T-helper 1 cell treated with Interleukin-12 subunit alpha and Interleukin-12 subunit beta and Interleukin-4 antibody, amounts not matched to agents 30 μg/mL and 1 μg/mL, for 36 hours (primary cell): ENCODE results near the gene CARTPT.

Experiments
- H3K27ac Mint-ChIP-seq: one replicate; pipeline ENCODE4 v1.8.0; 2021; ENCODE audit warnings: mild to moderate bottlenecking, mixed read lengths
- H3K27me3 Mint-ChIP-seq: one replicate; pipeline ENCODE4 v1.8.0; 2021; ENCODE audit warnings: low read depth, mixed read lengths
- H3K36me3 Mint-ChIP-seq: one replicate; pipeline ENCODE4 v1.8.0; 2021; ENCODE audit warnings: low read depth, mixed read lengths
- H3K4me1 Mint-ChIP-seq: one replicate; pipeline ENCODE4 v1.8.0; 2021; ENCODE audit warnings: low read depth, mixed read lengths
- H3K4me3 Mint-ChIP-seq: one replicate; pipeline ENCODE4 v1.8.0; 2021; ENCODE audit warnings: mild to moderate bottlenecking, moderate library complexity, mixed read lengths
- H3K9me3 Mint-ChIP-seq: one replicate; pipeline ENCODE4 v1.8.0; 2021; ENCODE audit warnings: mixed read lengths

CARTPT gene

DNA sequence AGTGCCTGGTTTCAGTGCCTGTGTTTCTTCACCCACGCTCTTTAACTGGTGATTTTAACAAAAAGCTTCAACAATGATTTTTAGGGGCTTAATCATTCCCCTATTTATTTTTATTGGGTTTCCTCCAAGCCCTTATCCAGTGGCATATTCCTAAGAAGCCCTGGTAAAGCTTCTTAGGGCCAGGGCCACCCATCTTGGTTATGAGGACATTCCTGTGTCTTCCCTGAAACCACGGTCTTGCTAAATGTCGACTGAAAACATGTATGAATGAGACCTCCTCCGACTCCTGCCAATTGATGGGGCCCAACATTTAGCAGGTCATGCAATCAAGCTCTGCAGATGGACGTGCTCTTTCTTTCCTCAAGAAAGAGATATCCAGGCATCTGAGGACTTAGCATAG lies 13.7 kb upstream of the CARTPT start:
- H3K27ac Mint-ChIP-seq: no peak overlapping the region
- H3K36me3 Mint-ChIP-seq: no peaks in the 10 kb centered on the region
- H3K4me1 Mint-ChIP-seq: no peaks in the 10 kb centered on the region
- no peaks in the 10 kb centered on the region for H3K9me3 Mint-ChIP-seq
- no peak overlapping the region for H3K4me3 Mint-ChIP-seq
- H3K27me3 Mint-ChIP-seq: peaks cover 4% of the 10 kb centered on the region

DNA sequence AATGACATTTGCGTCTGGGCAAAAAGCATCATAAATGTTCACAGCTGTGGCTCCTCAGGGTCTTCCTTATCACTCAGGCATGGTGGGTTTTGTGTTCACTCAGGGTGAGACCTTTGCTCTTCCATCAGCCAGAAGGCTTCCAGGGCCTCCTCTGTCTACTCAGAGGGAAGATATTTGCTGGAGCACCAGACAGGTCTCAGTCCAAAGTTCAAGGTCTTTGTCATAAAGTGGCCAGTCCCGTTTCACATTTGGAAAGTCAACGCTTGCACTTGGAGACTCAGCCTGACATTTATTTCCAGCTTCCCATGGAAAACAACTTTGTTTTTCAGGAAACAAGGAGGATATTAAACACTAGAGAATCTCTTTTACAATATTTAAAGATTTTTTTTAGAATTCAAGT lies 12.2 kb upstream of the CARTPT start:
- Mint-ChIP-seq H3K4me3 (no peak overlapping the region), H3K27ac (no peak overlapping the region)

DNA sequence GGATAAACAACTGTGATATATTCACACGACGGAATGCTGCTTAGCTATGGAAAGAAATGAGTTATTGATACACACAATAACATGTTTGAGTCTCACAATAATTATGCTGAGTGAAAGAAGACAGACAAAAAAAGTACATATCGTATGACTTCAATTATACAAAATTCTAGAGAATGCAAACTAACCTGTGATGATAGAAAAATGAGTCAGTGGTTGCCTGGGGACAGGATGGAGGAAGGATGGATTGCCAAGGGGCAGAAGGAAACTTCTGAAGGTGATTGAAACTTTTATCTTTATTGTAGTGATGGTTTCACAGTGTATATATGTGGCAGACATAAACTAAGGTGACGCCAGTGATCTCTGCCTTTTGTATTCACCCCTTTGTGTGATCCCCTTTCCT lies 7.5 kb upstream of the CARTPT start:
- H3K9me3 Mint-ChIP-seq: peaks cover 3% of the 10 kb centered on the region
- H3K36me3 Mint-ChIP-seq: no peaks in the 10 kb centered on the region
- H3K4me3 Mint-ChIP-seq: no peak overlapping the region
- H3K27me3 Mint-ChIP-seq: peaks cover 27% of the 10 kb centered on the region
- no peak overlapping the region for H3K27ac Mint-ChIP-seq
- H3K4me1 Mint-ChIP-seq: no peaks in the 10 kb centered on the region

More for the DNA sequence above, 12.2 kb upstream of the CARTPT start:
- no peaks in the 10 kb centered on the region for H3K4me1 Mint-ChIP-seq
- H3K27me3 Mint-ChIP-seq: peaks cover 4% of the 10 kb centered on the region
- no peaks in the 10 kb centered on the region for H3K36me3 Mint-ChIP-seq
- H3K9me3 Mint-ChIP-seq: no peaks in the 10 kb centered on the region

DNA sequence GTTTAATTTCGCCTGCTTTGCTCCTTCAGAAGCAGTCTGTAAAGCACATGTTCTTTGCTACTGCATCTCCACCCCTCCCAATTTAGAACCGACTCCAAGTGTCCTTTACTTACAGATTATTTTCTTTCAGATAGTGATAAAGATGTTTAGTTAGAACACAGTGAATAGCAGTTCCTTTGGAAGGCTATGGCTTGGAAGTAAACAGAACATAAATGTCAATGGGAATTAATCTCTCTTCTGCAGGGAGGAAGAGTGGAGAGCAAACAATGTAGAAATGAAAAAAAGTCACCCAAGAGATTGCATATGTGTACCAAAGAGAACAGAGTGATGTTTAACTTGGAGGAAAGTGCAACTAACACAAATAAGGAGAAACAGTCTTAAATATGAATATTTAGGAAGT lies 4.2 kb upstream of the CARTPT start:
- Mint-ChIP-seq H3K4me1 (no peaks in the 10 kb centered on the region), H3K36me3 (no peaks in the 10 kb centered on the region), H3K4me3 (no peak overlapping the region), H3K9me3 (peaks cover 3% of the 10 kb centered on the region), H3K27ac (no peak overlapping the region), H3K27me3 (peaks cover 53% of the 10 kb centered on the region)

DNA sequence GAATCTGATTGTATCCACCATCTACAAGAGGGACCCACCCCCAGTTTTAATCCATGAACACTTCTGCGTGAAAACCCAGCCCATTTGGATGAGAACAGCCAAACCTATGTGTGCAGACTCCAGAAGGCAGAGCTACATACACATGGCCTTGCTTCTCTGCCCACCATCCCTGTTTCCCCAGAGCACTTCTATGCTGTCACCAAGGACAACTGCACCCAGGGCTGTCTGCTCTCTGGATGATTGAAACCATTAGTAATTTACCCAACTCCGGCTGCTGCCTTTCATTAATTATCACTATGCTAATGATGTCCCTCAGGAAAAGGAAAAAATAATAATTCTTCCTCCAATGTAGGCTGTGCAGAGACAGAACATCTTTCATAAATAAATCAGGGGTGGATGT lies 8.9 kb downstream of the CARTPT start:
- no peaks in the 10 kb centered on the region for H3K36me3 Mint-ChIP-seq

DNA sequence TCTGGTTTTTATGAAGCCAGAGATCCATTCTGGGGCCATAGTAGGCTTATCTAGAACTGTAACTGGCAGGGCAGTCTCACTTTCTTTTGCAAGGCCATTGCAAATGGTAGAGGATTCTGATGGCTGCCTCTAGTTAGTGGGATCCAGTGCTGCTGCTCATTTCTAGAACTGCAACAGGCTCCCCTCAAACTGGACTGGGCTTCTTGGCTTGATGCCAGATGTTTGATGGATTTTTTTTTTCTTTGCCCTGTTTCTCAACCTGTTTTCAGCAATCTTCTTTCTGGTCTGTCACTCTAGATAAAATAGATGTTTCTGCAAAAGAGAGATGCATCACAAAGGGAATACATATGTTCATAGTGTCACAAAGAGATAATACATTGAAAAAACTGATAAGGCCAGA lies 11.9 kb downstream of the CARTPT start:
- H3K4me3 Mint-ChIP-seq: no peak overlapping the region
- no peak overlapping the region for H3K27ac Mint-ChIP-seq
- H3K4me1 Mint-ChIP-seq: no peaks in the 10 kb centered on the region
- no peaks in the 10 kb centered on the region for H3K36me3 Mint-ChIP-seq
- H3K9me3 Mint-ChIP-seq: no peaks in the 10 kb centered on the region
- peaks cover 12% of the 10 kb centered on the region for H3K27me3 Mint-ChIP-seq

More for the DNA sequence above, 8.9 kb downstream of the CARTPT start:
- H3K27ac Mint-ChIP-seq: no peak overlapping the region
- peaks cover 22% of the 10 kb centered on the region for H3K27me3 Mint-ChIP-seq
- no peaks in the 10 kb centered on the region for H3K4me1 Mint-ChIP-seq
- no peak overlapping the region for H3K4me3 Mint-ChIP-seq
- H3K9me3 Mint-ChIP-seq: no peaks in the 10 kb centered on the region

DNA sequence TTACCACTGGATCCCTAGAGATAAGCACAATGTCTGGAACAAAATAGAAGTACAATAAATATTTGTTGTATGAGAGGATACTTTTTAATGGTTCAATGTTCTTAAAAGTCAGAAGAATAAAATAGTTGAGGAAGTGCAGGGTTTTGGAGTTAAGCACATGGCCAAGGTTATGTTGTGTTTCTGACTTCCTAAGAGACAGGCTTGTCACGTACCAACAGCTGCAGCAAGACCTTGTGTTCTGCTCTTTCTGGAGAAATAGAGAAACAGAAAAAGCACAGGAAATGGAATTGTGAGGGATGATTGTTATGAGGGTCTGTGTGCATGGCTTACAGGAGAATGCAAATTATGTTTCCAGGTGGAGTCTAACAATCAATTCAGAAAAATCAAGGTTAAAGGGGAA lies 12.9 kb downstream of the CARTPT start:
- Mint-ChIP-seq H3K4me3 (no peak overlapping the region), H3K27me3 (peaks cover 9% of the 10 kb centered on the region)

DNA sequence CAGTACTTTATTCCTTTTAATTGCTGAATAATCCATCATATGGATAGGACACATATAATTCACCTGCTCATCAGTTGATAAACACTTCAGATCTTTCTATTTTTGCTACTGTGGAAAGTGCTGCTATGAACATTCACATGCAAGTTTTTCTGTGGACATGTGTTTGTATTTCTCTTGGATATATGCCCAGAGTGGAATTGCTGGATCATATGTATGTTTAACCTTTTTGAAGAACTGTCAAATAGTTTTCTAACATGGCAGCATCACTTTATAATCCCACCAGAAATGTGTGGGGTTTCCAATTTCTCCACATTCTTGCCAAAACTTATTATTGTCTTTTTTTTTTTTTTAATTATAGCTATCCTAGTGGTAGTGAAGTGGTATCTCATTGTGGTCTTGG lies 15.1 kb downstream of the CARTPT start:
- H3K4me1 Mint-ChIP-seq: no peaks in the 10 kb centered on the region
- H3K27me3 Mint-ChIP-seq: peaks cover 4% of the 10 kb centered on the region
- no peaks in the 10 kb centered on the region for H3K9me3 Mint-ChIP-seq
- H3K4me3 Mint-ChIP-seq: no peak overlapping the region
- no peaks in the 10 kb centered on the region for H3K36me3 Mint-ChIP-seq
- no peak overlapping the region for H3K27ac Mint-ChIP-seq

More for the DNA sequence above, 12.9 kb downstream of the CARTPT start:
- H3K4me1 Mint-ChIP-seq: no peaks in the 10 kb centered on the region
- no peak overlapping the region for H3K27ac Mint-ChIP-seq
- no peaks in the 10 kb centered on the region for H3K36me3 Mint-ChIP-seq
- no peaks in the 10 kb centered on the region for H3K9me3 Mint-ChIP-seq

DNA sequence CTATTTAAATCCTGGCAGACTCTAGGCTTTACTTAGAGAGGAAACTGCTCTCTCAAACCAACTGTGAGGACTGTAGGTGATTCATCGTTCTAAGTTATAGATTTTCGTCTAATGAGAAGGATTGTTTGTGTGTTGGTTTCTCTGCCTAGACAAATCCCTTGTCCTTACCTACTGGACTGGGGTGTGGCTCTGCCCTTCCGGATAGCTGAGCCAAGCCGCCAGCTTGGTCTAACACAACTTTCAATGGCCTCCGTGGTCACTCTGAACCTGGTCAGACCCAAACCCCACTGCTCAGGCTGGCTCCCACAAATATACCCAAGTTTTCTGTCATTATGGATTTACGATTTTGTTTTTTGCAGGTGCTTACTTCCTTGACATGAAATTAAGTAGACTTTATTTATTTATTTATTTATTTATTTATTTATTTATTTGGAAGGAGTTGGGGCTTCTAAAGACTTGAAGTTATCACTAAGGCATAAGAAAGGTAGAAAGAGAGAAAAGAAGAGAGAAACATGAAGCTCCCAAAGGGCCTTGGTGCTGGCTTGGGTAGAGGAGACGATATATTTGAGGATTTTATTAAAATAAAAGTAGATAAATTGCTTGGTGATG lies 19.0 kb downstream of the CARTPT start:
- Mint-ChIP-seq H3K27me3 (peaks cover 4% of the 10 kb centered on the region), H3K27ac (no peak overlapping the region), H3K4me1 (no peaks in the 10 kb centered on the region), H3K4me3 (no peak overlapping the region), H3K9me3 (no peaks in the 10 kb centered on the region), H3K36me3 (no peaks in the 10 kb centered on the region)

DNA sequence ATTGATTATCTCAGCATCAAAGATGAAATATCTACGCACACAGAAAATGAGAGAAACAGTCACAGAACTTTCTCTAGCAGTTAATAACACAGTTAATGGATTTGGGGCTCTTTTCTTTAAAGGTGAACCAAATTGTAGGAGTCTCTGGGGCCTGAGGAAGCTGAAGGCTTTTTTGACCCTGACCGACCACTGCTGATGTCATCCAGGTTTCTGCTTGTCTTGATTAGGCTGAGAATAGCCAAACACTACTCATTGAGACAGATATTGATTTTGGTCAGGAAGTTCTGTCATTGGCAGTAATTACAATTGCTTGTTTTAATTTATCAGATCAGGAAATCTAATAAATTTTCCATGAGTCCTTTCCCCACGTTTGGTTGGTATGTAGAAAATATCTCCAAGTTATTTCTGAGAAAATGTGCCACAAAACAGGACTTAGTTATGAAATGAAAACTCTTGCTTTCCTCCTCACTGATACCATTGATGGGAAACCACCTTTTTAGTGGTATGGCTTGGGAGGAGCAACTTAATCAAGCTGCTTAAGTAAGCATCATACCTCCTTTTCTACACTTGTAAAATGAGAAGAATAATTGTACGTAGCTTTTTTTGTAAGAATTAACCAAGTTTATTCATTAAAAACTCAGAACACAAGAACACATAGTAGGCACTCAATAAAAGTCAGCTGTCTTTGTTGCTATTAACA lies 19.7 kb downstream of the CARTPT start:
- H3K9me3 Mint-ChIP-seq: no peaks in the 10 kb centered on the region
- H3K4me1 Mint-ChIP-seq: no peaks in the 10 kb centered on the region
- no peak overlapping the region for H3K4me3 Mint-ChIP-seq
- peaks cover 4% of the 10 kb centered on the region for H3K27me3 Mint-ChIP-seq
- H3K36me3 Mint-ChIP-seq: no peaks in the 10 kb centered on the region
- no peak overlapping the region for H3K27ac Mint-ChIP-seq

DNA sequence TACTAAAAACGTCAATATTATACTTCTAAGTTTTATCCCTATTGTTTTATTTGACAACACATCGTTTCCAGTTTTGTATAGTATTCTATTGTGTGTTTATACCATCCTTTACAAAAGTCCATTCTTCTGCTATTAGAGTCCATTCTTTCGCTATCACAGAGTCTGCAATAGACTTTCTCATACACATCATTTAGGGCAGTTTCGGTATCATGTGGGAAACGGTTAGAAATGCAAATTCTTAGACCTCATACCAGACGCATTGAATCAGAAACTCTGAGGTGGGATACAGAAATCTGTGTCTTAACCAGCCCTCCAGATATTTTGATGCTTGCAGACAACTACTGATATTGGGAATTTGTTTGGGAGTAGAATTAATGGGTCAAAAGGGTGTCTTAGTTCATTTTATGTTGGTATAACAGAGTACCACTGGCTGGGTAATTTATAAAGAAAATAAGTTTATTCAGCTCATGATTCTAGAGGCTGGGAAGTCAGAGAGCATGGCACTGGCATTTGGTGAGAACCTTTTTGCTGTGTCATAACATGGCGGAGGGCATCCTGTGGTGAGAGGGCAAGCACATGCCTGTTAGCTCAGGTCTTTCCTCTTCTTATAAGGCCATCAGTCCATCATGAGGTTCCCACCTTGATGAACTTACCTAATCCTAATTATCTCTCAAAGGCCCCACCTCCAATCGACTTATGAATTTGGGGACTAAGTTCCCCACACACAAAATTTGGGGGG lies 21.1 kb downstream of the CARTPT start:
- peaks cover 2% of the 10 kb centered on the region for H3K27me3 Mint-ChIP-seq
- H3K9me3 Mint-ChIP-seq: no peaks in the 10 kb centered on the region
- H3K27ac Mint-ChIP-seq: no peak overlapping the region
- no peak overlapping the region for H3K4me3 Mint-ChIP-seq
- H3K4me1 Mint-ChIP-seq: no peaks in the 10 kb centered on the region
- H3K36me3 Mint-ChIP-seq: no peaks in the 10 kb centered on the region

DNA sequence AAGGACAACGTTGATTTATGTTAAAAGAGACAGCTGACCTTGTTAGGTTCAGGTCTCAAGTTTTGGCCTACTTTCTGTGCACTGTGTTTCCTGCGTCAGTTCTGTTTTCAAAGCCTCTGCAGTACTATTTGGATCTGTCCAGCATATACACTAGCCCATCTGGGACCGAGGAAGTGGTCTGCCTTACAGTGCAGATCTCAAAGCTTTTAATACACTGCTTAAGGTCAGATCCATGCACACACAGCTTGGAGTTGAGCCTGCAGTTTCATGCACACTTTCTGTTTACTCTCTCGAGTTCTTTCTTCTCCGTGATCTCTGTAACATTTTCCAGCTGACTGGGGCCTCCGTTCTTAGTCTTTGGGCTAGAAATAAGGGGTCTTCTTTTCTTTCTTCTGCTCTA lies 24.1 kb downstream of the CARTPT start:
- H3K4me1 Mint-ChIP-seq: no peaks in the 10 kb centered on the region
- H3K9me3 Mint-ChIP-seq: no peaks in the 10 kb centered on the region
- H3K36me3 Mint-ChIP-seq: no peaks in the 10 kb centered on the region
- H3K27ac Mint-ChIP-seq: no peak overlapping the region
- no peak overlapping the region for H3K4me3 Mint-ChIP-seq
- peaks cover 3% of the 10 kb centered on the region for H3K27me3 Mint-ChIP-seq

DNA sequence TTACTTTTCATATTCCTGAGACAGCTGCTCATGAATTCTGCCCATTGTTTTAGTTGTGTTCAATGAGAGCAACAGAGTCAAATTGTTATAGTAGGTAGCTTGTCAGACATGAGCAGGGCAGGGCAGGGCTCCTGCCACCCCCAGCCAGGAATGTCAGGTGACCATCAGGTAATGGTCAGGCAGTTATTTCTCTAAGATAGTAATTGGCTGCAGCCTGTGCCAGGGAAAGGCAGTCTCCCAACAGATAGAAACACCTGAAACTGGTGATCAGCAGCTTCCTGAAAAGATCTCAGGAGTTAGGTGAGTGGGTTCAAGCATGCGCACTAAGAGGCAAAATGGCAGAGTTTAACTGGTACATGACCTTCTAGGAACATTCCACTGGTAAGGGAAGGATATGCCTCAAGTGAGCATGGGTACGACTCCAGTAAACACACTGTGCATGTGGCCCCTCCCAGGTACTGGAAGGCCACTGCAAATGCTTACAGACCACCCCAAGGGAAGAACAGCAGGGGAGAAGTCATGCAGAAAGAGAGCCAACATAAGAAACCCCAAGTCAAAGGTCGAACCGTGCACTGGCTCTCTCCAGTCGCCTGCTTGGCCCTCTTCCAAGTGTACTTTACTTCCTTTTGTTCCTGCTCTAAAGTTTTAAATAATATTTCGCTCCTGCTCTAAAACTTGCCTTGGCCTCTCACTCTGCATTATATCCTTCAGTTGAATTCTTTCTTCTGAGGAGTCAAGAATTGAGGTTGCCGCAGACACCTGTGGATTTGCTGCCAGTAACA lies 25.1 kb downstream of the CARTPT start:
- H3K9me3 Mint-ChIP-seq: no peaks in the 10 kb centered on the region
- no peak overlapping the region for H3K4me3 Mint-ChIP-seq
- H3K4me1 Mint-ChIP-seq: no peaks in the 10 kb centered on the region
- H3K27ac Mint-ChIP-seq: no peak overlapping the region
- no peaks in the 10 kb centered on the region for H3K36me3 Mint-ChIP-seq
- H3K27me3 Mint-ChIP-seq: peaks cover 3% of the 10 kb centered on the region

DNA sequence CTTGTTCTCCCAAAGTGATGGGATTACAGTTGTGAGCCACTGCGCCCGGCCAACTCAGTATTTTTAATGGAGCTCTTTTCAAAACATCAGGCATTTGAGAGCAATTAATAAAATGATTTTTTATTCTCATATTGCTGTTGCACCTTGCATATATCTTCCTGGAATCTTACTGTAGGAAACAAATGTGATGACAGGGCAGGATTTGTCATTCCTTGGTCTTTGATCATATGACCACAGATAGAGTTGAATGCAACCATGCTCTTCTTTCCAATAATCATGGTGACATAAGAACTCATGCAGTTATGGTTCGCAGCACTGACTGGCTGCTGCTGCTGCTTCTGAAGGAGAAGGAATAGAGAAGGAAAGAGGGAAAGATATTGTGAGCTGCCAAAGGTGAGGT lies 28.1 kb downstream of the CARTPT start:
- H3K4me1 Mint-ChIP-seq: no peaks in the 10 kb centered on the region
- H3K9me3 Mint-ChIP-seq: no peaks in the 10 kb centered on the region
- H3K4me3 Mint-ChIP-seq: no peak overlapping the region
- no peak overlapping the region for H3K27ac Mint-ChIP-seq
- H3K36me3 Mint-ChIP-seq: no peaks in the 10 kb centered on the region
- peaks cover 3% of the 10 kb centered on the region for H3K27me3 Mint-ChIP-seq
